Adrenal gland (tissue), 12 donors: Measurements from ENCODE around the gene LPIN1. TPM values are rescaled to one million over a fixed set of nuclear protein-coding genes. Genes with fewer than 3 reads are reported as not detected.

Experiments used
- DNase-seq, 7 donors: peaks; one replicate each; pipeline ENCODE4 v3.0.0-alpha.2; 2019 to 2020
- H3K27ac ChIP-seq, 5 donors: fragments of 200-600 bp; sonication (generic) in 4 of 5; 1 replicate in 3 of 5; 2 replicates in 2 of 5; pipeline versions ENCODE4 v1.5.1 to v1.8.0; 2016 to 2020; ENCODE audit warnings: mild to moderate bottlenecking in 1 of 5
- H3K27me3 ChIP-seq: fragments of 200-600 bp; 2 replicates; pipeline ENCODE4 v1.8.0; 2021
- H3K36me3 ChIP-seq, 2 donors: fragments of 200-600 bp; replicated peaks in 1 of 2; 1 replicate in 1 of 2; 2 replicates in 1 of 2; pipeline versions ENCODE4 v1.5.1 to v1.8.0; 2018 to 2022
- H3K4me1 ChIP-seq, 2 donors: fragments of 200-600 bp; replicated peaks in 1 of 2; 1 replicate in 1 of 2; 2 replicates in 1 of 2; pipeline versions ENCODE4 v1.5.1 to v1.8.0; 2018 to 2021
- H3K4me3 ChIP-seq, 4 donors: fragments of 200-600 bp; sonication (generic) in 3 of 4; one replicate each; pipeline ENCODE4 v1.5.1; 2016 to 2018
- H3K9me3 ChIP-seq, 3 donors: fragments of 200-600 bp; sonication (generic) in 1 of 3; replicated peaks in 1 of 3; 1 replicate in 2 of 3; 2 replicates in 1 of 3; pipeline versions ENCODE4 v1.5.1 to v1.8.0; 2016 to 2021
- POLR2A ChIP-seq, 2 donors: fragments of 450-650 bp; IDR thresholded peaks; one replicate each; pipeline ENCODE4 v1.6.1; 2017; ENCODE audit warnings: antibody characterized with exemption in 2 of 2, mild to moderate bottlenecking in 2 of 2, moderate library complexity in 1 of 2
- WGBS, 4 donors: extraction: QIAGEN DNeasy Blood & Tissue Kit in 2 of 4; methylation state at CpG; one replicate each; pipeline versions ENCODE4 v1.1.5 to v1.1.7; 2013 to 2017; 5-methylcytosine and 5-hydroxymethylcytosine counted together
- intact Hi-C, 2 donors: fragments of 100-400 bp; cut with DNase I; formaldehyde crosslinking; loops; one replicate each; pipeline versions ENCODE4 v1.14.1 to v1.15.0; 2022 to 2023
- polyA plus RNA-seq, 3 donors: library from polyadenylated mRNA; stranded (reverse); fragments of 200-250 nt in 2 of 3; fragments of 350-450 nt in 1 of 3; fragmentation: Illumina TruSeq in 1 of 3; extraction: RNeasy Lipid Tissue Mini Kit (QIAGEN cat#74804) in 1 of 3; gene quantifications; one replicate each; pipeline ENCODE4 v1.2.3, GENCODE V29; 2013 to 2014
- total RNA-seq, 9 donors: library from RNA; depleted of rRNA in 4 of 9; stranded (reverse); fragments of >200 nt in 4 of 9; fragments of 120-200 nt in 1 of 9; fragmentation: NEBNext Ultra II Directional in 1 of 9; extraction: Animal tissue kit (Norgen Biotek cat#: 25700) in 1 of 9; gene quantifications; one replicate each; pipeline versions ENCODE4 v1.1.0 to v1.2.4, GENCODE V29; 2013 to 2023
- TF ChIP-seq, protein P1 (sequence below), 6 experiments: fragments of 450-650 bp in 4 of 6; fragments of 200-600 bp in 2 of 6; sonication (generic) in 1 of 6; IDR thresholded peaks; 1 replicate in 5 of 6; 2 replicates in 1 of 6; pipeline versions ENCODE4 v1.5.1 to v1.8.0; 2016 to 2021; ENCODE audit warnings: antibody characterized with exemption in 6 of 6, mild to moderate bottlenecking in 2 of 6, moderate library complexity in 1 of 6
- donor health status: healthy with polysubstance abuse.
- donor health status: Bipolar disorder and iron deficiency.
- donor health status: DM: yes; HTN: yes; CAD: no.
- donor health status: DM: no; HTN: no; CAD: no.
- donor health status: DM: no; HTN: no; CAD: no.
- donor health status: DM: yes; HTN: yes; CAD: no.

Gene LPIN1
- total and polyA plus RNA-seq, 12 donors = 17.0 to 58.5 (median 36.8) TPM

DNA sequence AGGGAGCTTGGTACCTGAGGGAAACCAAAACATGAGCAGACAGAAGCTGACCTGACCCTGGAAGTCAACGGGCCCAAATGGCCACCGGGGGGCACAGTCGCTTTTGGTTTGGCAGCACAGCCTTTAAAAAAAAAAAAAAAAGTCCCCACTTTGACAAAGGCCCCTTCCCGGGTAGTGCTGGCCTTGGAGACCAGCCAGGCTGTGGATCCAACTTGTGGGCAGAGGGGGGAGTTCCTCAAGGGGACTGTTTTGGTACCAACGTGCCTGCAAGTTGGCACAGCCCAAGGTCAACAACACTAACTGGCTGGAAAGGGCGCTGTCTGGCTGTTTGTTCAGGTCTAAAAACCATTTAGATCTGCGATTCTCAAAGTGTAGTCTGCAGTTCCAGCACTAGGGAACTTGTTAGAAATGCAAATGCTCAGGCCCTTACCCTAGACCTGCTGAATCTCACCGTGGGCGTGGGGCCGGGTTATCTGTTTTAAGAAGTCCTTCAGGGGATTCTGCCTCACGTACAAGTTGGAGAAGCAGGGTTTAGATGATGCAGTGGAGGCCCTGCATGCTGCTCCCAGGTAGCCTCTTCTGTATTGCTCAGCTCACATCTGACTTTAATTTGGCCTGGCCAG is 83.0 kb downstream of the LPIN1 start:
- TF ChIP-seq, protein P1, sequence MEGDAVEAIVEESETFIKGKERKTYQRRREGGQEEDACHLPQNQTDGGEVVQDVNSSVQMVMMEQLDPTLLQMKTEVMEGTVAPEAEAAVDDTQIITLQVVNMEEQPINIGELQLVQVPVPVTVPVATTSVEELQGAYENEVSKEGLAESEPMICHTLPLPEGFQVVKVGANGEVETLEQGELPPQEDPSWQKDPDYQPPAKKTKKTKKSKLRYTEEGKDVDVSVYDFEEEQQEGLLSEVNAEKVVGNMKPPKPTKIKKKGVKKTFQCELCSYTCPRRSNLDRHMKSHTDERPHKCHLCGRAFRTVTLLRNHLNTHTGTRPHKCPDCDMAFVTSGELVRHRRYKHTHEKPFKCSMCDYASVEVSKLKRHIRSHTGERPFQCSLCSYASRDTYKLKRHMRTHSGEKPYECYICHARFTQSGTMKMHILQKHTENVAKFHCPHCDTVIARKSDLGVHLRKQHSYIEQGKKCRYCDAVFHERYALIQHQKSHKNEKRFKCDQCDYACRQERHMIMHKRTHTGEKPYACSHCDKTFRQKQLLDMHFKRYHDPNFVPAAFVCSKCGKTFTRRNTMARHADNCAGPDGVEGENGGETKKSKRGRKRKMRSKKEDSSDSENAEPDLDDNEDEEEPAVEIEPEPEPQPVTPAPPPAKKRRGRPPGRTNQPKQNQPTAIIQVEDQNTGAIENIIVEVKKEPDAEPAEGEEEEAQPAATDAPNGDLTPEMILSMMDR (IDR thresholded peaks at IDR 0.05) = peak; percentile 38 to 58 (median 54)
- peak in 1 of 2 donors; percentile 5 for TF ChIP-seq POLR2A (IDR thresholded peaks at IDR 0.05)
- DNase-seq = peak; percentile 81 to 92 (median 87)
- Histone ChIP-seq H3K27me3 (no peaks in the 10 kb centered on the region), H3K27ac (peak overlapping the region; percentile 12 to 90 (median 79)), H3K4me1 (peaks cover 21 to 29% of the 10 kb centered on the region in 2 donors), H3K36me3 (peaks cover 0 to 17% of the 10 kb centered on the region in 2 donors), H3K4me3 (peak overlapping the region in 1 of 4 donors; percentile 41), H3K9me3 (no peaks in the 10 kb centered on the region)
- intact Hi-C loops = loop anchor here in 1 of 2 donors (10.0 kb wide), 1 partner anchor 1175 kb away; no protein-coding TSS in a partner anchor
- 6 to 11% (median 9%) methylated on average over 10 to 11 of the region's 11 CpGs for WGBS, 4 donors

DNA sequence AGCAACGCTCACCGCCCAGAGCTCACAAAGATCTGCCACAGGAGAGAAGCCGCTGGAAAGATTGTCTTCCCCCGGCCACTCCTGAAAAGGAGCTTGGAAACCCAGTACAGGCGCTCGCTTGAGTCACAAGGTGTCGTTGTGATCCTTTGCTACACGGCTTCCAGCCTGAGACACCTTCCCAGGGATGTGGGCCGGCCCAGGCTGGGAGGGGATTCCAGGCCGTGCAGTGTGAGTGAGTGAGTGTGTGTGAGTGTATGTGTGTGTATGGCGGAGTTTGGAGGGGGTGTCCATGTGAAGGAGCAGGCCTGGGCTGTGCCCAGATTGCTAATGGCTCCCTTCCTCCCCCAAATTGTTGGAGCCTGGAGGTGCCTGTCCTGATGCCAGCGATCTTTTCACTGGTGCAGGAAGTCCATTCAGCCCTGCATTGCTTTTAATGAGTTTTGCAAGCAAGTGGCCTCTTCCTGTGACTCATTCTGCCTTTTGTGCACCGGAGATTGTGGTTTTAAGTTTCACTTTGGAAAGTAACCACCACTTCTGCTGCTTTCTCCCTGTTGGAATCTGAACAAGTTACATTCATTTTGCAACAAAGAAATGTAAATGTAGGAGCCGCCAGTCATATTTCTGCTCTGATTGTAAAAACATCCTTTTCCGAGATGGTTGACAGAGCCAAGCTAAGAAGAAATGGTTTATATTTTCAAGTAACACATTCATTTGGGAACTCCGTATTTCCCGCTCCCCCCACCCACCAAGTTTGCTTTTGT is 83.7 kb downstream of the LPIN1 start:
- Histone ChIP-seq H3K27me3 (no peaks in the 10 kb centered on the region), H3K4me1 (peaks cover 21 to 29% of the 10 kb centered on the region in 2 donors), H3K27ac (peak overlapping the region; percentile 12 to 90 (median 79)), H3K36me3 (peaks cover 0 to 10% of the 10 kb centered on the region in 2 donors), H3K9me3 (no peaks in the 10 kb centered on the region), H3K4me3 (peak overlapping the region in 2 of 4 donors; percentile 10 to 41)
- WGBS, 4 donors = 4 to 6% (median 5%) methylated on average over 7 to 17 of the region's 17 CpGs
- TF ChIP-seq, protein P1 (IDR thresholded peaks at IDR 0.05) = no peak
- TF ChIP-seq POLR2A (IDR thresholded peaks at IDR 0.05) = peak in 1 of 2 donors; percentile 63
- intact Hi-C loops = loop anchor here in 1 of 2 donors (5.0 to 10.0 kb wide), 2 partner anchors 1102 to 1175 kb away; no protein-coding TSS in a partner anchor
- peak; percentile 74 to 87 (median 82) for DNase-seq

GRCh38 chr2:11830708-11831301 is 84.4 kb downstream of the LPIN1 start:
- intact Hi-C loops = loop anchor here in 1 of 2 donors (5.0 kb wide), 1 partner anchor 1101 kb away; no protein-coding TSS in a partner anchor
- TF ChIP-seq, protein P1 (IDR thresholded peaks at IDR 0.05) = no peak
- TF ChIP-seq POLR2A (IDR thresholded peaks at IDR 0.05) = no peak
- H3K27ac ChIP-seq = peak overlapping the region; percentile 12 to 90 (median 79)

GRCh38 chr2:11831415-11831814 is 85.0 kb downstream of the LPIN1 start:
- Histone ChIP-seq H3K4me1 (peaks cover 21 to 29% of the 10 kb centered on the region in 2 donors), H3K27ac (peak overlapping the region in 1 of 5 donors; percentile 90), H3K27me3 (no peaks in the 10 kb centered on the region), H3K36me3 (peaks cover 0 to 7% of the 10 kb centered on the region in 2 donors), H3K9me3 (no peaks in the 10 kb centered on the region), H3K4me3 (no peak overlapping the region)
- no peak for DNase-seq
- 72 to 87% (median 83%) methylated on average over 5 of the region's 5 CpGs for WGBS, 4 donors
- TF ChIP-seq, protein P1 (IDR thresholded peaks at IDR 0.05) = no peak
- TF ChIP-seq POLR2A (IDR thresholded peaks at IDR 0.05) = no peak
- intact Hi-C loops = loop anchor here in 1 of 2 donors (5.0 kb wide), 1 partner anchor 1101 kb away; no protein-coding TSS in a partner anchor

More at GRCh38 chr2:11830708-11831301, 84.4 kb downstream of the LPIN1 start:
- Histone ChIP-seq H3K27me3 (no peaks in the 10 kb centered on the region), H3K4me3 (peak overlapping the region in 2 of 4 donors; percentile 10 to 41), H3K9me3 (no peaks in the 10 kb centered on the region), H3K4me1 (peaks cover 21 to 29% of the 10 kb centered on the region in 2 donors), H3K36me3 (peaks cover 0 to 8% of the 10 kb centered on the region in 2 donors)
- DNase-seq = peak in 1 of 7 donors; percentile 48
- WGBS, 4 donors = 55 to 62% (median 58%) methylated on average over 7 of the region's 7 CpGs
